Aorta (tissue), 5 donors: ENCODE results near the gene COL26A1. TPM values are rescaled to one million over a fixed set of nuclear protein-coding genes. Genes with fewer than 3 reads are reported as not detected.

ENCODE experiments used
- ATAC-seq: fragments of 200-7000 bp; cut with Tn5 transposase; one replicate; pipeline ENCODE4 v1.9.1; 2022; ENCODE audit warnings: moderate library complexity; ENCODE audit not compliant: low FRiP score
- DNase-seq, 2 donors: peaks; one replicate each; pipeline ENCODE4 v3.0.0-alpha.2; 2020
- H3K27ac ChIP-seq, 2 donors: one replicate each; pipeline ENCODE4 v1.5.1; 2013; ENCODE audit warnings: low read length in 2 of 2, mild to moderate bottlenecking in 2 of 2, moderate library complexity in 2 of 2, control low read depth in 1 of 2, inconsistent platforms in 1 of 2, low read depth in 1 of 2
- H3K27me3 ChIP-seq, 2 donors: one replicate each; pipeline ENCODE4 v1.6.1; 2013; ENCODE audit warnings: control low read depth in 1 of 2, low read length in 1 of 2, mild to moderate bottlenecking in 1 of 2, moderate library complexity in 1 of 2; ENCODE audit not compliant: insufficient read depth in 2 of 2, control insufficient read depth in 1 of 2
- H3K36me3 ChIP-seq, 2 donors: one replicate each; pipeline ENCODE4 v1.6.1; 2013; ENCODE audit warnings: control low read depth in 1 of 2, low read length in 1 of 2, mild to moderate bottlenecking in 1 of 2; ENCODE audit not compliant: insufficient read depth in 2 of 2, control insufficient read depth in 1 of 2
- H3K4me1 ChIP-seq, 2 donors: one replicate each; pipeline ENCODE4 v1.6.1; 2013; ENCODE audit warnings: low read length in 2 of 2, control low read depth in 1 of 2, mild to moderate bottlenecking in 1 of 2, moderate library complexity in 1 of 2; ENCODE audit not compliant: insufficient read depth in 2 of 2, control insufficient read depth in 1 of 2
- H3K4me3 ChIP-seq, 2 donors: one replicate each; pipeline ENCODE4 v1.5.1; 2013; ENCODE audit warnings: low read length in 2 of 2, control low read depth in 1 of 2, mild to moderate bottlenecking in 1 of 2
- H3K9me3 ChIP-seq: one replicate; pipeline ENCODE4 v1.6.1; 2013; ENCODE audit warnings: mild to moderate bottlenecking, low read length; ENCODE audit not compliant: control insufficient read depth
- WGBS, 2 donors: extraction: QIAGEN DNeasy Blood & Tissue Kit; methylation state at CpG; one replicate each; pipeline ENCODE4 v1.1.7; 2013; 5-methylcytosine and 5-hydroxymethylcytosine counted together
- intact Hi-C, 2 donors: fragments of 100-400 bp; cut with DNase I; formaldehyde crosslinking; loops; one replicate each; pipeline versions ENCODE4 v1.14.2 to v1.15.0; 2022
- polyA plus RNA-seq, 2 donors: library from polyadenylated mRNA; stranded (reverse); fragments of 200-250 nt; gene quantifications; one replicate each; pipeline ENCODE4 v1.2.3, GENCODE V29; 2013
- total RNA-seq, 2 donors: library from RNA; stranded (reverse); fragmentation: NEBNext Ultra II Directional; extraction: Animal tissue kit (Norgen Biotek cat#: 25700); gene quantifications; one replicate each; pipeline ENCODE4 v1.2.1, GENCODE V29; 2021
- donor health status: healthy with polysubstance abuse.
- donor health status: Bipolar disorder and iron deficiency.
- donor health status: DM: no; HTN: no; CAD: no.
- donor health status: DM: no; HTN: no; CAD: no.
- donor health status: DM: yes; HTN: yes; CAD: no.

The COL26A1 gene
- total and polyA plus RNA-seq, 4 donors: not detected

DNA sequence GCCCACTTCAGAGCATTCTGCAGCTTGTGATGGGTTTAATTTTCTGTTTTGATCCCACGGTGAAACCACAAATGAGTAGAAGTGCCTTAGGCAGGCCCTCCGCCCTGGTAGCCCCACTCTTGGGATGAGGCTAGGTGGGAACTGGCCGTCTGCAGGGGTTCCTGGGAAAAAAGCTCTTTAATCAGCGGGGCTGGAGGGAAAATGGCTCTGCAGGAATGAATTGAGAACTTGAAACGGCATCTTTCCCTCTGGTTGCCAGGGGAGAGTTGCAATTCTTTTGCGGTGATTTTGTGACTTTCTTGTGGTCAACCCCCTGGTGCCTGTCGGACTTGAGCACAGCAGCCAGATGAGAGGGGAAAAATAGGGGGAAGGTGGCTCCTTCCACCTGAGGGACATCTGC is 32.7 kb downstream of the COL26A1 start:
- Histone ChIP-seq H3K4me1 (no peaks in the 10 kb centered on the region), H3K9me3 (no peaks in the 10 kb centered on the region), H3K36me3 (no peaks in the 10 kb centered on the region), H3K27me3 (no peaks in the 10 kb centered on the region), H3K4me3 (no peak overlapping the region), H3K27ac (no peak overlapping the region)
- DNase-seq: no peak
- ATAC-seq: no peak
- intact Hi-C loops: no loop called here
- WGBS, 2 donors: 83 to 88% methylated on average over 7 of the region's 7 CpGs

DNA sequence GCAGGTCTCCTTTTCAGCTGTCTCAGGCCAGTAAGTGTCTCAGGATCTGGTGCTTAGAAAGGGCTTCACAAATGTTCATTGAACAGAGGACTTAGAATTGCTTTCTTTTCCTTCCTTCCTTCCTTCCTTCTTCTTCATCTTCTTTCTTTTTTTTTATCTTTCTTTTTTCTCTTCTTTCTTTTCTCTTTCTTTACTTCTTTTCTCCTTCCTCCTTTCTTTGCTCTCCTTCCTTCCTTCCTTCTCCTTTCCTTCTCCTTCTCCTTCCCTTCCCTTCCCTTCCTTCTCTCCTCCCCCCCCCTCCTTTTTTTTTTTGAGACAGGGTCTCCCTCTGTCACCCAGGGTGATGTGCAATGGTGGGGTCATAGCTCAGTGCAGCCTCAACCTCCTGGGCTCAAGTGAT is 34.6 kb downstream of the COL26A1 start:
- no peaks in the 10 kb centered on the region for H3K9me3 ChIP-seq
- ATAC-seq (no peak), DNase-seq (no peak)
- H3K4me1 ChIP-seq: no peaks in the 10 kb centered on the region
- H3K27ac ChIP-seq: no peak overlapping the region
- intact Hi-C loops: no loop called here
- H3K36me3 ChIP-seq: no peaks in the 10 kb centered on the region
- H3K27me3 ChIP-seq: no peaks in the 10 kb centered on the region
- H3K4me3 ChIP-seq: no peak overlapping the region

- WGBS, 2 donors: 91 to 96% methylated on average over 1 of the region's 1 CpG
- ATAC-seq: no peak
These were observed 35.2 kb downstream of the COL26A1 start for GRCh38 chr7:101397770-101398324.

GRCh38 chr7:101398396-101399289 is 36.0 kb downstream of the COL26A1 start:
- no peaks in the 10 kb centered on the region for H3K9me3 ChIP-seq
- H3K27ac ChIP-seq: no peak overlapping the region
- ATAC-seq (no peak), DNase-seq (no peak)
- WGBS, 2 donors: 70 to 73% methylated on average over 22 of the region's 22 CpGs
- no peak overlapping the region for H3K4me3 ChIP-seq
- H3K27me3 ChIP-seq: no peaks in the 10 kb centered on the region
- intact Hi-C loops: no loop called here
- no peaks in the 10 kb centered on the region for H3K4me1 ChIP-seq
- no peaks in the 10 kb centered on the region for H3K36me3 ChIP-seq

More at GRCh38 chr7:101397770-101398324, 35.2 kb downstream of the COL26A1 start:
- DNase-seq: no peak
- intact Hi-C loops: no loop called here
- no peaks in the 10 kb centered on the region for H3K9me3 ChIP-seq
- H3K4me1 ChIP-seq: no peaks in the 10 kb centered on the region
- H3K4me3 ChIP-seq: no peak overlapping the region
- no peaks in the 10 kb centered on the region for H3K36me3 ChIP-seq
- H3K27me3 ChIP-seq: no peaks in the 10 kb centered on the region
- H3K27ac ChIP-seq: no peak overlapping the region

DNA sequence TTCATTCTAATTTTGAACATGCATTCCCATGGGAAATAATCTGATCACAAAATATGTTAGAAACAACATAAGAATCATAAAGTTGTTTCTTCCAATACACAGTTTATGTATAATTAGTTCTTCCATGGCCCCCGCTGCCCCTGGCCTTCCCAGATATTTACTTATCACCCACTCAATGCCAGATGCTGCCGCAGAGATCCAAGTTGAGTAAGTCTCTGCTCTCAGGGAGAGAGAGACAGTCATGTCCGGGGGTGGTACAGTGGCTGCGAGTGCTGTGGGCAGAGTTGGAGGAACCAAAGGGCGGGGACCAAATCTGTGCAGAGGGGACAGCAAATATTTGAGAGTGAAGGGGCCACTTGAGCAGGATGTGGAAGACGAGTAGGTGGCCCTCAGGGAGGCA is 37.1 kb downstream of the COL26A1 start:
- intact Hi-C loops: no loop called here
- Histone ChIP-seq H3K4me1 (no peaks in the 10 kb centered on the region), H3K9me3 (no peaks in the 10 kb centered on the region), H3K36me3 (no peaks in the 10 kb centered on the region), H3K4me3 (no peak overlapping the region), H3K27ac (no peak overlapping the region), H3K27me3 (no peaks in the 10 kb centered on the region)
- WGBS, 2 donors: 55 to 56% methylated on average over 6 of the region's 6 CpGs
- ATAC-seq (no peak), DNase-seq (no peak)

GRCh38 chr7:101400751-101401150 is 38.1 kb downstream of the COL26A1 start:
- Histone ChIP-seq H3K9me3 (no peaks in the 10 kb centered on the region), H3K4me3 (no peak overlapping the region), H3K4me1 (no peaks in the 10 kb centered on the region), H3K27ac (no peak overlapping the region), H3K36me3 (no peaks in the 10 kb centered on the region), H3K27me3 (no peaks in the 10 kb centered on the region)
- no peak for ATAC-seq
- 93 to 95% methylated on average over 13 of the region's 13 CpGs for WGBS, 2 donors
- no peak for DNase-seq
- intact Hi-C loops: no loop called here

DNA sequence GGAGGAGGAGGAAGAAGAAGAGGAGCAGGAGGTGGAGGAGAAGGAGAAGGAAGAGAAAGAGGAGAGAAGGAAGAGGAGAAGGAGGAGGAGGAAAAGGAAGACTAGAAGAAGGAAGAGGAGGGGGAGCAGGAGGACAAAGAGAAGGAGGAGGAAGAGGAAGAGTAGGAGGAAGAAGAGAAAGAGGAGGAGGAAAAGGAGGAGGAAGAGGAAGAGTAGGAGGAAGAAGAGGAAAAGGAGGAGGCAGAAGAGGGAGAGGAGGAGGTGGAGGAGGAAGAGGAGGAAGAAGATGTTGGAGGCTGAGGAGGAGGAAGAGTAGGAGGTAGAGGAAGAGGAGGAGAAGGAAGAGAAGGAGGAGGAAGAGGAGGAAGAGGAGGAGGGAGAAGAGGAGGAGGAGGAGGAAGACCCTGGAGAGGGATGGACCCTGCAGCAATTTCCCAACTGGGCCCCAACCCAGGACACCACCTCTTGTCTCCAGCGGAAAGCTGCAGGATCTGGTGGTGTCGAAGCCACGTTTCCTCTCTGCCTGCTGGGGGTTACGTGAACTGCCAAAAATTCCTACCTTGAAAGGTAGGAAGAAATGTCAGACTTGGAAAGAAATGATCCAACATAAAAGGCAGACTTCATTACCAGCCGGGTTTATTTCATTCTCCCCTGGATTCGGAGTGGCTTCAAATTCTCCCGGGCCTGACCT is 38.9 kb downstream of the COL26A1 start:
- no peaks in the 10 kb centered on the region for H3K27me3 ChIP-seq
- no peak overlapping the region for H3K27ac ChIP-seq
- H3K4me1 ChIP-seq: no peaks in the 10 kb centered on the region
- no peak for ATAC-seq
- no peak for DNase-seq
- intact Hi-C loops: no loop called here
- no peaks in the 10 kb centered on the region for H3K36me3 ChIP-seq
- WGBS, 2 donors: 57 to 60% methylated on average over 7 of the region's 7 CpGs
- H3K9me3 ChIP-seq: no peaks in the 10 kb centered on the region
- no peak overlapping the region for H3K4me3 ChIP-seq

GRCh38 chr7:101402081-101402779 is 39.6 kb downstream of the COL26A1 start:
- Histone ChIP-seq H3K27ac (no peak overlapping the region), H3K4me3 (no peak overlapping the region), H3K9me3 (no peaks in the 10 kb centered on the region), H3K27me3 (no peaks in the 10 kb centered on the region), H3K36me3 (no peaks in the 10 kb centered on the region), H3K4me1 (no peaks in the 10 kb centered on the region)
- 5 to 11% methylated on average over 12 of the region's 12 CpGs for WGBS, 2 donors
- ATAC-seq: no peak
- DNase-seq: no peak
- intact Hi-C loops: no loop called here
